Heart left ventricle (tissue), 13 donors: ENCODE data around the gene OR2S2.

Experiments
- POLR2A ChIP-seq, 2 donors: fragments of 450-650 bp; IDR thresholded peaks; one replicate each; pipeline ENCODE4 v1.6.1; 2017; ENCODE audit warnings: antibody characterized with exemption in 2 of 2, mild to moderate bottlenecking in 2 of 2, moderate library complexity in 2 of 2
- TF ChIP-seq, protein P1 (sequence below), 12 donors: fragments of 200-600 bp; sonication (generic) in 4 of 12; IDR thresholded peaks; one replicate each; pipeline versions ENCODE4 v1.5.0 to v1.8.0; 2018 to 2022; ENCODE audit warnings: antibody characterized with exemption in 12 of 12, mild to moderate bottlenecking in 5 of 12
- donor health status: ischemic (EF 13 %, LVEDD 7.1; RV severe dilation, severe dysfunction).
- donor health status: DM: no; HTN: yes; CAD: no.
- donor health status: DM: no; HTN: no; CAD: no.
- donor health status: ischemic (EF 25% LVEDD 6.9; RV normal size, moderate dysfunction).
- donor health status: ischemic (EF 25% LVEDD 5.7; RV mildly dilated, moderate dysfunction).
- donor health status: ischemic (EF 35%, LVEDD 5.7; RV mildly dilated, moderate dysfunction).
- donor health status: nonischemic (EF 11% LVEDD 7.7; RV severe dilation, severe dysfunction).
- donor health status: DM: yes; HTN: yes; CAD: no.
- donor health status: PGD.
- donor health status: ischemic (EF 29% LVEDD 5.4; RV normal size, mild dysfunction).
- donor health status: nonischemic (EF 23%, LVEDD 6.1; RV moderate dilation, normal function).

DNA sequence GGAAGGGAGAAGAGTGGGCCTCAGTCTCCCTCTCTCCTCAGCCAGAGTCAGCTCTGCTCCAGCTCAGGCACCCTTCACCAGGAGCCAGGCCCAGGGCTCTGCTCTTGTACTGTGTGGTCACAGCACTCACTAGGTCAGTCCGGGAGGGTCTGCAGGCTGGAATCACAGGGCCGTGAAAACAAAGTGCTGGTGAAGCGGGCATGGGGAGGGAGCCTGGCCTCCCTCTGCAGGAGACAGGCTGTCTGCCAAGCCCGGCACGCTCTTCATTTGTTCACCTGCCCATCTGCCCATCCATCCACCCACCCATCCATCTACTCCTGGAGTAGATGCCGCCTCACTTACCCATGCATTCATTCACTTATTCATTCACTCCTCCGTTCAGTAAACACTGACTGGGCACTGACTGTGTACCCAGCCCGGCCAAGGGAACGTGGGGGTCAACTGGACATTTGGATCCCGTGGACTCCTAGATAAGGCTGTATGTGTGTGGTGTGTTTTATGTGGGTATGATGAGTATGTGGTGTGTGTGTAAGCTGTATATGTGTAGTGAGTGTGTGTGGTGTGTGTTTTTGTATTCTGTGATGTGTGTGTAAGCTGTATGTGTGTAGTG lies 45.1 kb downstream of the OR2S2 start:
- TF ChIP-seq, protein P1, sequence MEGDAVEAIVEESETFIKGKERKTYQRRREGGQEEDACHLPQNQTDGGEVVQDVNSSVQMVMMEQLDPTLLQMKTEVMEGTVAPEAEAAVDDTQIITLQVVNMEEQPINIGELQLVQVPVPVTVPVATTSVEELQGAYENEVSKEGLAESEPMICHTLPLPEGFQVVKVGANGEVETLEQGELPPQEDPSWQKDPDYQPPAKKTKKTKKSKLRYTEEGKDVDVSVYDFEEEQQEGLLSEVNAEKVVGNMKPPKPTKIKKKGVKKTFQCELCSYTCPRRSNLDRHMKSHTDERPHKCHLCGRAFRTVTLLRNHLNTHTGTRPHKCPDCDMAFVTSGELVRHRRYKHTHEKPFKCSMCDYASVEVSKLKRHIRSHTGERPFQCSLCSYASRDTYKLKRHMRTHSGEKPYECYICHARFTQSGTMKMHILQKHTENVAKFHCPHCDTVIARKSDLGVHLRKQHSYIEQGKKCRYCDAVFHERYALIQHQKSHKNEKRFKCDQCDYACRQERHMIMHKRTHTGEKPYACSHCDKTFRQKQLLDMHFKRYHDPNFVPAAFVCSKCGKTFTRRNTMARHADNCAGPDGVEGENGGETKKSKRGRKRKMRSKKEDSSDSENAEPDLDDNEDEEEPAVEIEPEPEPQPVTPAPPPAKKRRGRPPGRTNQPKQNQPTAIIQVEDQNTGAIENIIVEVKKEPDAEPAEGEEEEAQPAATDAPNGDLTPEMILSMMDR (IDR thresholded peaks at IDR 0.05), result no peak
- TF ChIP-seq POLR2A (IDR thresholded peaks at IDR 0.05), result no peak
